Raji (cell line): ENCODE data around the gene DYDC1.

Source experiments
- POLR2A ChIP-seq: IDR thresholded peaks from 2 replicates; pipeline ENCODE4 v1.6.1; 2011; ENCODE audit warnings: low read depth, low read length, control low read depth; ENCODE audit not compliant: insufficient read depth

DYDC1 gene

DNA sequence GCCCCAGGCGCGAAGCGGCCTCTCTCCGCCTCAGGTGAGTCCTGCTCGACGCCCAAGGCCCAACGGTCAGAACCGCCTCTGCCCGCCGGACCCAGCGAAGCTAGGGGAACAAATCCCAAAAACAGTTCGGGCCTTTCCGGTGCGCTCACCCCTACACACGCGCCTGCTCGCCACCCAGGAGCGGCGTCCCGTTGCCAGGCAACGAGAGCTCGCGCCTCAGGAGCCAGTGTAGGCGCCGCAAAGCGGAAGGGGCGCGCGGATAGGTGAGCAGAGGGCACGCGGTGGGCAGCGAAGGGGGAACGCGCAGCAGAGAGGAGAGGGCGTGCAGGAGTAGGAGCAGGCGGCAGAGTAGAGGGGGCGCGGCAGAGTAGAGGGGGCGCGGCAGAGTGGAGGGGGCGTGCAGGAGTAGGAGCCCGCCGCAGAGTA is at the start of gene DYDC1, which contains the start of gene DYDC2:
Gene DYDC1 (minus strand): TSS at position 193 of the 426 bp plus-strand sequence. CDS start 4,154 bp downstream, outside the sequence.
Gene DYDC2 (plus strand): TSS at position 219 of the 426 bp plus-strand sequence. CDS start 5,663 bp downstream, outside the sequence.
- no peak for TF ChIP-seq POLR2A

DNA sequence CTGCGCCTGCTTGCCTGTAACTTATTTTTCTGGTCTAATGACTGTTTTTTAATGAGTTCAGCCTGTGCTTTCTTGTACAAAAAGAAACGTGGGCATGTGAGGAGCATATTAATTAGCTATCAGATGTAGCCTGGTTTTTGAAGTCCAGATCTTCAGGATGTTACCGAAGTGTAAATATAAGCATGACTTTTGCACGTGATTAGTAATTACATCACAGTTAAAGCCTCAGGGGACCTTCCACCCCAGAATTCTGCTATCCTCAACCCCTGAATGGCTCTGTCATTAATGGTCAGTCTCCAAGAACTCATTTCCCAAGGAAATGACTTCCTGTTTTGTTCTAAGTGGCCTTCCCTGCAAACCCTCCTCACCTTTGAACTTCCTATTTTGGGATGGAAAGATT is 49.6 kb upstream of the DYDC1 start:
- TF ChIP-seq POLR2A: no peak

DNA sequence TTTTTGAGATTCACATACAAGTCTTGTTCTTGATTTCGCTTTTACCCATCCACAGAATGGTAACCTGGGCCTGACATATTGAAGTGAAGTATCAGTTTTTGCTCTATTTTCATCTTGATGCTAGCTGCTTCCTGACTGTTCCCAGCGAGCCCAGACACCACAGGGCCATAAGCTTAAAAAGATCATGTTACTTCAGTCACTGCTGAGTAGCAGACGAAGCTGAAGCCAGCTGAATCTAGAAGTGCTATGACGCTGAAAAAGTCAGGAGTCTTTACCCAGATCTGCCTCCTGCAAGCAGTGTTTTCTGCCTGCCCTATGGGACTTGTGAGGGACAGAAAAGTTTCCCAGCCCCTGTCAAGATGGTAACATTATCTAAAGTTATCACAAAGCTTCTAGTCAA is 49.1 kb upstream of the DYDC1 start:
- TF ChIP-seq POLR2A: no peak

DNA sequence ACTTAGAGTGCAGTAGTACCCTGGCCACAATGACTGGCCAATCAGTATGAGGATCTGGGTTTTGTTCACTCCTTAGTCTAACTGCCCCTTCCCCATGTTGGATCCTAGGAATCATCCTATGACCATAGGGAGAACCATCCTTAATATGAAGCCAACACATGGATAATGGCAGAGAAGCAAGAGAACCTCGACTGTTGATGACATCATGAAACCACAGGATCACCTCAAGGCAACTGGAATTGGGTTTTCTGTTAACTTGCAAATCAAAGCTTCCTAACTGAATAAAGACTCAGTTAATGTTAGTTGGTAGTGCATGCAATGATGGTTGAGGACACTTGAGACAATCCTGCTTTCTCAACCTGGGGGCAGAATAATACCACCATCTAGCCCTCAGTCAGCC is 48.5 kb upstream of the DYDC1 start:
- no peak for TF ChIP-seq POLR2A

DNA sequence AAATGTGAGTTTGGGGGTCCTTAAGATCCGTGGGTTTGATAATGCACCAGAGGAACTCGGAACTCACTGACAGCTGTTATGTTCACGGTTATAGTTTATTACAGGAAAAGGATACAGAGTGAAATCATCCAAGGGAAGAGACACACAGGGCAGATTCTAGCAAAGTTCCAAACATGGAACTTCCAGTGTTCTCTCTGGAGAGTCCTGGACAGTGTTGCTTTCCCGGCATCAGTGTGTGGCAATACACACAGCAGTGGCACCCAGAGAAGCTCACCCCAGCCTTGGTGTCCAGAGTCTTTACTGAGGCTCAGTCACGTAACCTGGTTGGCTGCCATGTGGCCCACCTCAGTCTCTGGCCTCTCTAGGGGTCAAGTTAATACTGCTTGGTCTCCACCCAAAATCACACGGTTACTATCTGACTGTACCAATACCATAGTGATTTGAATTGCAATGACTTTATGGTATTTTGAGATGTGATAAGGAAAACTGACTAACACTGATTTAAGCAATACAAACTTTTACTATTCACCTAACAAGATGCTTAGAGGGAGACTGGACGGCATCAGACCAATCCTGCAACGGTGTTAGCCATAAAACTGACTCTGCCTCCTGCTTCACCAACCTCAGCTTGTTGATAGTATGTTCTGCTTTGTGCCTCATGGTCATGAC is 43.7 kb upstream of the DYDC1 start:
- TF ChIP-seq POLR2A: no peak

DNA sequence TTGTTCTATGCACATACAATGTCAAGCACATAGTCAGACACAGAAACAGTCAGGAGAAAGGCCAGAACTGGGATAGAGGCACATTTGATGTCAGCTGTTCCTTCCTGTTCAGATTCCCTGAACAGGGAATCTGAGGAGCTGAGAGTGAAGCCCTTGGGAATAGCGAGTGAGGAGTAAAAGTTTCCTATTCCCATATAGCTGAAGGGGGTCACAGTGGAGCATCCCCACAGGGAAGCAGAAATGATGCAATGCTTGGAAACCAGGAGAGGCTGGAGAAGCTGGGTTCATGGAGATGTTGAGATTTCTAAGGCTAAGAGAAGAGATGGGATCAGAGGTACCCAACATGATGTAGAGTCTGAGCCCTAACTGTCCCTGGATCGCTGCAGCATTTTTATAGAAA is 40.5 kb upstream of the DYDC1 start:
- no peak for TF ChIP-seq POLR2A

DNA sequence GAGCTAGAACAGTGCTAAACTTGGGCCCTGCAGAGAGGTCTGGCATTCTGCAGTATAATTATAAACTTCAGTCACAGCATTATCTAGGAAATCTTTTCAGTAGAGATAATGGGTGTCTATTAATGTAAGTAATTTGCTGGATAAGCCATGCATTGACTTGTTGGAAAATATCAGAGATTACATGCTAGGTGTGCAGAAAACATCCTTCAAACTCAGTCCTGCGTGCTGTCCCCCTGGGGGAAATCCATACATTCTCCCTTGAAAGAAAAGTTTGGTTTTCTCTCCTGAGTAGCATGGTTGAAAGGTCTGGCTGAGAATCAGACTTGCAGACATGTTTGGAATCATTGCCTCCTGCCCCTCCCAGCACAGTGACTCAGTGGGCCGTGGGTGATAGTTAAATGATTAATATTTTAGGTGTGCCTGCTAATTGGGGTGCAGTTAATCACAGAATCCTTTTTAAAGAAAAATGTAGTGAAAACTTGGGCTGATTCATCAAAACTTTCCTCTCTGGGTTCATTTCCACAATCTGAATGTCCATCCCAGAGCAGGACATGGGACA is 37.9 kb upstream of the DYDC1 start:
- TF ChIP-seq POLR2A: no peak

DNA sequence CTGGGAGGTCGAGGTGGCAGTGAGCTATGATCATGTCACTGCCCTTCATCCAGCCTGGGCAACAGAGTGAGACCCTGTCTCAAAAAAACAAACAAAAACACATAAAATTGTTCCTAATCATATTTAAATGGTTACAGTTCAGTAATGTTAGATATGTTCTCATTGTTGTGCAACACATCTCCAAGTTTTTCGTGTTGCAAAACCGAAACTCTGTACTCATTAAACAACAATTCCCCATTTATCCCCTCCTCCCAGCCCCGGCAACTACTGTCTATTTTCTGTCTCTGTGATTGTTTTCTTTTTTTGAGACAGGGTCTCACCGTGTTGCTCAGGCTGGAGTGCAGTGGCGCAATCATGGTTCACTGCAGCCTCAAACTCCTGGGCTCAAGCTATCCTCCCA is 35.7 kb upstream of the DYDC1 start:
- no peak for TF ChIP-seq POLR2A

DNA sequence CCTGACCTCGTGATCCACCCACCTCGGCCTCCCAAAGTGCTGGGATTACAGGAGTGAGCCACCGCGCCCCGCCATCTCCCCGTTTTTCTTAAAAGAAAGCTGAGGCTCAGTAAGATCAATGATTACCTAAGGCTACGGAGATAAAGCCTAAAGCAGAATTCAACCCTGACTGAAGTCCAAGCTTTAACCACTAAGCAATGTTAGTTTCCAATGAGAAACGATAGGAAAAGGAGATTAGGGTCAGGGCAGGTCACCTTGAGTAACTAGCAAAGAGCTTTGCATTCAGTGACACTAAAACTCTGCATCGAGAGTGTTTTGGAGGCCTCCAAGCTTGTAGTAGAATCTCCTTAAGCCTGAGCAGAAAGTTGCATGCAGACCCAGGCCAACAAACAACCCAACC is 34.2 kb upstream of the DYDC1 start:
- no peak for TF ChIP-seq POLR2A

DNA sequence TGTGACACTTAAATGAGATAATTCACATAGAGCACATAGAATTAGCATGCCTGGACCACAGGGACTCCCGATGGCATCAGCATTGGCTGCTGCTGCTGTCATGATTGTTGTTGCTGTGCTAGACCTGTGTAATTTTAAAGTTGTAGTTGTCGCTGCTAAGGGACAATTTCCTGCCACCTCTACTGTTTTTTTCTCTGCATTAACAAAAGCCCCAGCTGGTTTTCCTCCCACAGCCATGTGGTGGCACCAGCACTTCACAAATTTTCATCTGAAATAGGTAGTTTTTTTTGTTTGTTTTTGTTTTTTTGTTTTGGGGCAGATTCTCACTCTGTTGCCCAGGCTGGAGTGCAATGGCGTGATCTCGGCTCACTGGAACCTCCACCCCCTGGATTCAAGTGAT is 26.4 kb upstream of the DYDC1 start:
- no peak for TF ChIP-seq POLR2A

DNA sequence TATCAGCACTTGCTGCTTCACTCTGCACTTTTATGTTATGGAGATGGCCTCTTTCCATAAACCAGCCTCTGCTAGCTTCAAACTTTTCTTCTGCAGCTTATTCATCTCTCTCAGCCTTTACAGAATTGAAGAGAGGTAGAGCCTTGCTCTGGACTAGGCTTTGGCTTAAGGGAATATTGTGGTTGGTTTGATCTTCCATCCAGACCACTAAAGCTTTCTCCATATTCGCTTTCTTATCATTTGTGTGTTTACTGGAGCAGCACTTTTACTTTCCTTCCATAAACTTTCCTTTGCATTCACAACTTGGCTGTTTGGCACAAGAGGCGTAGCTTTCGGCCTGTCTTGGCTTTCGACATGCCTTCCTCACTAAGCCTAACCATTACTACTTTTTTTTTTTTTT is 23.6 kb upstream of the DYDC1 start:
- no peak for TF ChIP-seq POLR2A

DNA sequence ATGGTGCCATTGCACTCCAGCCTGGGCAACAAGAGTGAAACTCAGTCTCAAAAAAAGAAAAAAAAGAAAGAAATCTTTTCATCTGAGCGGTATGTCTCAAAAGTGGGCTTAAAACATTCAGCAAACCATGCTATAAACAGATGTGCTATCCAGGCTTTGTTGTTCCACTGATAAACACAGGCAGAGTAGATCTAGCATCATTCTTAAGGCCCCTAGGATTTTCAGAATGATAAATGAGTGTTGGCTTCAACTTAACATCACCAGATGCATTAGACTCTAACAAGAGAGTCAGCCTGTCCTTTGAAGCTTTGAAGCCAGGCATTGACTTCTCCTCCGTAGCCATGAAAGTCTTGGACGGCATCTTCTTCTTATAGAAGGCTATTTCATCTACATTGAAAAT is 23.1 kb upstream of the DYDC1 start:
- TF ChIP-seq POLR2A: no peak

DNA sequence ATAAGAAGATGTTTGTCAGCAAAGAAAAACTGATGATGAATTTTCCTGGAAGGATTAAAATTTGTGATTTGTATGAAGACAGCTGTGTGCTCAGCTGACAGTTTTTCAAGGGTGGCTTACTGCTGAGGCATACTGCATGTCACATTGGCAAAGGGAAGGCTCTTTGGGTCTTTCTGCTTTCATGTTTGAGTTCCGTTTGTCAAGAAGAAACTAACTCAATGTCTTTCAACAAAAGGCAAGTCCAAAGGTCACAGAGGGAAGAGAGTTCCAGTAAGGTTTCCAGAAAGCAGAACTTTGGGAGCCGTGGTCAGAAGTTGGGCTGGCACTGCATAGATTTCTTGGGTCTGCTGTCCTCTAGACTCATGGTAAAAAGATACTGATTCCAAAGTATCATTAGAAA is 16.9 kb upstream of the DYDC1 start:
- no peak for TF ChIP-seq POLR2A

DNA sequence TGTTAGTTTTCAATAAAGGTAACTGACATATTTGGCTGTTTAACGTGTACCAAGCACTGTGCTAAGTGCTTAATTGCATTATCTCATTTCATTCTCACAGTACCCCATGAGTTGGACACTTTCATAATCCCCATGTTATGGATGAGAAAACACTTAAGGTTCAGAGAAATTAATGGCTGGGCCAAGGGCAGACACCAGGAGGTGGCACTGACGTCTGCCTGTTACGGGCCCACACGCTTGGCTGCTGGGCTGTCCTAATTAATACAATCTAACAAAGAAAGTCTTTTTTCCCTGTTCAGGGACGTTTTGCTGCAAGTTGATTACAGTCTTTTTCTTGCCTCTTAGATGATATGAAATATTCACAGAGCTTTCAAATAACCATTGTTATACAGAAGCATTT is 16.1 kb upstream of the DYDC1 start:
- no peak for TF ChIP-seq POLR2A

DNA sequence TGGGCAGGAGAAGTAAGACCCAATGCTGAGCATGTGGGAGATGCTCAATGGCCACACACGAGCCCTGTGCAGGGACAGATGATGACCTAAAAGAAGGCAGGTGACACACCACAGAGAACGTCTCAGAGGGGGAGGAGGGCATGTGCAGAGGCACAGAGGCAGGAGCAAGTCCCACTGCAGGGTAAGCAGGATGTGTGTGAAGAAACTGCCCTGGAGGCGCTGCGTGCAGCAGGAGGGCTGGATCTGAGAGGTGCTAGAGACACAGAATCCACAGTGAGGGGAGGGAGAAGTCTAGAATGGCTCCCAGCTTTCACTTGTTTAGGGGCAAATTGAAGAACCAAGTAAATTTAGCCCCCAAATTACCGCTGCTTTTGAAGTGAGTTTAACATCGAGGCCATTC is 14.9 kb upstream of the DYDC1 start:
- no peak for TF ChIP-seq POLR2A

DNA sequence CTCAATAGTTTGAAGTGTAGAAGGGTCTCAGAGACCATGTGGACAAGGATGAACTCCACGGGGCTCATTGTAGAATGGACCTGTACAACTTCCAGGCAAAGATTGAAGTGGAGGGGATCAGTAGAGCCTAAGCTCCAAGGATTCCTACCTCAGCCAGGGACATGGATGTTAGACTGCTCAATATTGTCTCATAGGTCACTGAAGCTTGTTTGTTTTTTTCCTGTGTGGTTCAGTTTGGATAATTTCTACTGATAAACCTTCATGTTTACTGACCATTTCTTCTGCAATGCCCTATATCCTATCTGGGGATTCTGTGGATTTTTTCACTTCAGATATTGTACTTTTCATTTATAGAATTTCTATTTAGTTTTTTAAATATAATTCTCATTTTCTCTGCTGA is 9.0 kb upstream of the DYDC1 start:
- TF ChIP-seq POLR2A: no peak

DNA sequence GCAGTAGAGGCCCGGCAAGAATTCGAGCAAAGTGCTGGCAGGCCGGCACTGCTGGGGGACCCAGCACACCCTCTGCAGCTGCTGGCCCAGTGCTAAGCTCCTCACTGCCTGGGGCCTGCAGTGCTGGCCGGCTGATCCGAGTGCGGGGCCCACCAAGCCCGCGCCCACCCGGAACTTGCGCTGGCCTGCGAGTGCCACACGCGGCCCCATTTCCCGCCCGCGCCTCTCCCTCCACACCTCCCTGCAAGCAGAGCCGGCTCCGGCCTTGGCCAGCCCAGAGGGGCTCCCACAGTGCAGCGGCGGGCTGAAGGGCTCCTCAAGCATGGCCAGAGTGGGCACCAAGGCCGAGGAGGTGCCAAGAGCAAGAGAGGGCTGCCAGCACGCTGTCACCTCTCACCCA is 3.1 kb upstream of the DYDC1 start:
- no peak for TF ChIP-seq POLR2A
